Stimulated activated CD4-positive, alpha-beta T cell treated with anti-CD3 and anti-CD28 coated beads, Interleukin-2, amount 100 ng/mL, for 24 hours (primary cell): Measurements from ENCODE around the gene KIR2DL3.
"Not testable (repeated sequence)": the region's sequence is repeated elsewhere in the genome, so short reads cannot be mapped to it uniquely, and the experiment has no call there.

Source experiments
- DNase-seq, 2 donors: peaks; one replicate each; pipeline ENCODE4 v3.0.0-alpha.2; 2020

The KIR2DL3 gene

GRCh38 chr19:54747614-54748322 lies 9.5 kb downstream of the KIR2DL3 start:
- DNase-seq = not testable (repeated sequence)

GRCh38 chr19:54750276-54750675 lies 12.0 kb downstream of the KIR2DL3 start:
- DNase-seq = not testable (repeated sequence)

DNA sequence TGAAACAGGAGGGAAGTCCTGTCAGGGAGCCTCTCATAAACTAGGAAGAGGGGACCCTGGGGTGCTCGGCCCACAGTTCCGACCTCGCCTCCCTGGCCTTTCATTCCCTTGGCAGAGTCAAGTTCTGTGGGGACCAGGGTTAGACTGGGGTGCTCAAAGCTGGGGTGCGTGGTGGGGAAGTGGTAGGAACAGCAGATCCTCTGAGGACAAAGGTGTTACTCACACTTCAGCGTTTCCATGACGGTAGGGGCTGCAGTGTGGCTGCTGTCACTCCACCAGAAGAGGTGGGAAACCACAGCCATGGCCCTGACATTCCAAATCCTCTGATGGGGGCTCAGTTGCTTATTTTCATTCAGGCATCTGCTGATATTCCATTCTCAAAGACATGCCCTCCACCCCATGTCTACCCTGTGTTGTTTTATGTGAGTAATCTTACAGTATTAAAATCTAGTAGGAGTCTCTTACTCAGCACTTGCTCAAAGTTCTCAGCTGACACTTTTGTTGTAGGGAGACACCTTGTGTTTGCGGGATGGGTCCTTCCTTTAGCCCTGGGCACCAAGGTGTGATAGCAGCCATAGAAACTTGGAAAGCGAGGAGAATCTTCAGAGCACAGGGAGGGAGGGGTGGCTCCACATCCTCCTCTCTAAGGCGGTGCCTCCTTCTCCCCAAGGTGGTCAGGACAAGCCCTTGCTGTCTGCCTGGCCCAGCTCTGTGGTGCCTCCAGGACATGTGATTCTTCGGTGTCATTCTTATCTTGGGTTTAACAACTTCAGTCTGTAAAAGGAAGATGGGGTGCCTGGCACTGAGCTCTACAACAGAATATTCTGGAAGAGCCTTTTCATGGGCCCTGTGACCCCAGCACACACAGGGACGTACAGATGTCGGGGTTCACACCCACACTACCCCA lies 18.1 kb downstream of the KIR2DL3 start:
- DNase-seq = not testable (repeated sequence)

DNA sequence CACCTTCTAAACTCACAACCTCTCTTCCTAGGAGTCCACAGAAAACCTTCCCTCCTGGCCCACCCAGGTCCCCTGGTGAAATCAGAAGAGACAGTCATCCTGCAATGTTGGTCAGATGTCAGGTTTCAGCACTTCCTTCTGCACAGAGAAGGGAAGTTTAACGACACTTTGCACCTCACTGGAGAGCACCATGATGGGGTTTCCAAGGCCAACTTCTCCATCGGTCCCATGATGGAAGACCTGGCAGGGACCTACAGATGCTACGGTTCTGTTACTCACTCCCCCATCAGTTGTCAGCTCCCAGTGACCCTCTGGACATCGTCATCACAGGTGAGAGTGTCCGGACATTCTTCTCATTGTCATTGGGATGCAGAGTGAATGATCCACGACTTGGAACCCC lies 20.3 kb downstream of the KIR2DL3 start:
- not testable (repeated sequence) for DNase-seq

- DNase-seq = not testable (repeated sequence)
These were observed 25.9 kb downstream of the KIR2DL3 start for GRCh38 chr19:54764219-54764618.

DNA sequence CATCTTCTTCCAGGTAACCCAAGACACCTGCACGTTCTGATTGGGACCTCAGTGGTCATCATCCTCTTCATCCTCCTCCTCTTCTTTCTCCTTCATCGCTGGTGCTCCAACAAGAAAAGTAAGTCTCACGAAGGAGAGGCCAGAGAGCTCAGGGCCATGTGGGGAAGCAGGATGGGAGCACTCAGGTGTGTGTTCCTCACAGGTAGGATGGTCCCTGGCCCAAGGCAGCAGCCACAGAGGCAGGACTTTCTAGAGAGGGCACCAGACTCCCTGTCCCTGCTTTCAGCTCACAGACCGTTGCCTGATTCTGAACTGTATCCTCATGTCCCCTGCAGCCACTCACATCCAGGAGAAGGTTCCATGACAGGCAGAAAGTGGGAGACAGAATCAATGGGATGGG lies 28.2 kb downstream of the KIR2DL3 start:
- DNase-seq = not testable (repeated sequence)

GRCh38 chr19:54769646-54770045 lies 31.3 kb downstream of the KIR2DL3 start, which contains the start of gene KIR2DL1:
Gene KIR2DL1 (plus strand): TSS chr19:54769793. CDS start chr19:54769851, 58 bp downstream.
- not testable (repeated sequence) for DNase-seq

DNA sequence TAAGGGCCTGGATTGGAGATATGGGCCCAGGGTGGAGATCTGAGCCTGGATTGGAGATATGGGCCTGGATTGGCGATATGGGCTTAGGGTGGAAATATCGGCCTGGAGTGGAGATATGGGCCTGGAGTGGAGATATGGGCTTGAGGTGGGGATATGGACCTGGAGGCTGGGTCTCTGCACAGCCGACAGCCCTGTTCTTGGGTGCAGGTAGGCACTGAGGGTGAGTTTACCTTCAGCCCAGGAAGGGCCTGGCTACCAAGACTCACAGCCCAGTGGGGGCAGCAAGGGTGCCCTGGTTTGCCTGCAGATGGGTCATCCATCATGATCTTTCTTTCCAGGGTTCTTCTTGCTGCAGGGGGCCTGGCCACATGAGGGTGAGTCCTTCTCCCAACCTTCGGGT lies 32.2 kb downstream of the KIR2DL3 start:
- DNase-seq = not testable (repeated sequence)

- not testable (repeated sequence) for DNase-seq
These were observed 33.0 kb downstream of the KIR2DL3 start for GRCh38 chr19:54771018-54771960.

GRCh38 chr19:54772666-54773065 lies 34.4 kb downstream of the KIR2DL3 start:
- DNase-seq = not testable (repeated sequence)

DNA sequence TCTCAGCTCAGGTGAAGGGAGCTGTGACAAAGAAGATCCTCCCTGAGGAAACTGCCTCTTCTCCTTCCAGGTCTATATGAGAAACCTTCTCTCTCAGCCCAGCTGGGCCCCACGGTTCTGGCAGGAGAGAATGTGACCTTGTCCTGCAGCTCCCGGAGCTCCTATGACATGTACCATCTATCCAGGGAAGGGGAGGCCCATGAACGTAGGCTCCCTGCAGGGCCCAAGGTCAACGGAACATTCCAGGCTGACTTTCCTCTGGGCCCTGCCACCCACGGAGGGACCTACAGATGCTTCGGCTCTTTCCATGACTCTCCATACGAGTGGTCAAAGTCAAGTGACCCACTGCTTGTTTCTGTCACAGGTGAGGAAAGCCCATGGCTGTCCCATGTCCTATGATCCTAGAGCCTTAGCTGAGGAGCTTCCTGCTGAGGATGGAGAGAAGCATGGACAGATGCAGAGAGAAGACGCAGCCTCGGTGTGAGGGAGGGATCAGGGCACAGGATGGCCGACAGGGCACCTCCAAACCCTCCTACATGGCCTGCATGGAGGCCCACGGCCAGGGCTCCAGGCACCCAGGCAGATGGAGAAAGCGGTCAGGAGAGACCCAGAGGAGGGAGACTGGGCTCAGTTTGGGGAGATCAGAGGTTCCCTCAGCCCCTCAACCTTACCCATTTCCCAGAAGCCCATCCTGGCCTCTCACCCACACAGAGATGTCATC lies 36.9 kb downstream of the KIR2DL3 start:
- not testable (repeated sequence) for DNase-seq

- DNase-seq = not testable (repeated sequence)
These were observed 37.5 kb downstream of the KIR2DL3 start for GRCh38 chr19:54775830-54776229.

- DNase-seq = not testable (repeated sequence)
These were observed 39.5 kb downstream of the KIR2DL3 start for GRCh38 chr19:54777851-54778250.

GRCh38 chr19:54778896-54779295 lies 40.6 kb downstream of the KIR2DL3 start:
- DNase-seq = not testable (repeated sequence)

DNA sequence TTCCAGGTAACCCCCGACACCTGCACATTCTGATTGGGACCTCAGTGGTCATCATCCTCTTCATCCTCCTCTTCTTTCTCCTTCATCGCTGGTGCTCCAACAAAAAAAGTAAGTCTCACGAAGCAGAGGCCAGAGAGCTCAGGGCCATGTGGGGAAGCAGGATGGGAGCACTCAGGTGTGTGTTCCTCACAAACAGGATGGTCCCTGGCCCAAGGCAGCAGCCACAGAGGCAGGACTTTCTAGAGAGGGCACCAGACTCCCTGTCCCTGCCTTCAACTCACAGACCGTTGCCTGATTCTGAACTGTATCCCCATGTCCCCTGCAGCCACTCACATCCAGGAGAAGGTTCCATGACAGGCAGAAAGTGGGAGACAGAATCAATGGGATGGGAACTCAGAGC lies 44.6 kb downstream of the KIR2DL3 start:
- not testable (repeated sequence) for DNase-seq

- not testable (repeated sequence) for DNase-seq
These were observed 47.9 kb downstream of the KIR2DL3 start for GRCh38 chr19:54786091-54786723.

- not testable (repeated sequence) for DNase-seq
These were observed 49.8 kb downstream of the KIR2DL3 start for GRCh38 chr19:54788154-54788553.

DNA sequence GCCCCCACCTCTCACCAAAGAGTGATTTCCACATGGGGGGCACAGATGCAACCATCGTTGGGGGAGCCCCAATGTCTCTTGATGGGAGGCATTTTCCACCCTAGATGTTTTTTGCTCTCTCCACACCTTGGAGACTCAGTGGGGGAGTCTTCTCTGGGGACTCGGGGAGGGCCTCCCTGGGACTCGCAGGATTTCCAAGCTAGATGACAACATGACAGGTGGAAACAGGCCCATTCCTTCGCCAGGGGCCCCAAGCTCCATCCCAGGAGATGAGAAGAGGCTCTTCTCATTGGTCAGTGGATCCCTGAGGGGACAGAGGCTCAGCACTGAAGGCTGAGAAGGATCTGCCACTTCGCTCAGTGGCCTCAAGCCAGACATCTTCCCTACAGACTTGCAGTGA lies 52.4 kb downstream of the KIR2DL3 start:
- no peak for DNase-seq

DNA sequence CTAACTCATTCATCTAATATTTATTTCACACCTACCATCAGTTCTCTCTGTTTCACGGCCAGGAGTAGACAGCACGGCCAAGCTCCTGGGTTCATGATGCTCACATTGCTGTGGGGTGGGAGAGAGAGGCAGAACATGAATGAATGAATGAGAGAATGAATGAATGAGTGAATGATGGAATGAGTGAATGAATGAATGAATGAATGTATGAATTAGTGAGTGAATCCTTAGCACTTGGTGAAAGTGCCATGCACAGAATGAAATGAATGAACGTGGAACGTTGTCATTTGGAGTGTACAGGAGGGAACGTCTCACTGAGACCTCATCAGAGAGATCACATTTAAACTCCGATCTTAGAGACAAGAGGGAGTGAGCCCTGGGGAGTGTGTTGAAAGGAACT lies 53.2 kb downstream of the KIR2DL3 start:
- no peak for DNase-seq

DNA sequence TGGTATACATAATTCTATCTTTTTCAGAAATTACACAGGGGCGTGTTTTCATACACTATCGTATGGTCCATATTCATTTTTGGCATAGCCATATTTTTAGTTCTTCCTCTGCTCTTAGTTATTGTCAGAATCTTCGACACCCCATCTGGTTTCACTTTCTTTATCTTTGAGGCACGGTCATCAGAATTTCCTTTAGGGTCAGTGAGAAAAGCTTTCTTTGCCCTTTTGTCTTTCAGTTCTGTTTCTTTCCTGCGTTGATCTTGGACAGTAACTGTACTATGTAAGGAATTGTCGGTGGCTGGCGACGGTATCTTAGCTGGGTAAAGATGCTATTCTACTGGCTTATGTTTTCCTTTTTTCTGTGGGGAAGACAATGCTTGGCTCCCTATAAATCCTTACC lies 54.5 kb downstream of the KIR2DL3 start:
- no peak for DNase-seq

- DNase-seq = no peak
These were observed 57.4 kb downstream of the KIR2DL3 start for GRCh38 chr19:54795758-54796157.
